ENCODE results near the gene KANTR.

DNA sequence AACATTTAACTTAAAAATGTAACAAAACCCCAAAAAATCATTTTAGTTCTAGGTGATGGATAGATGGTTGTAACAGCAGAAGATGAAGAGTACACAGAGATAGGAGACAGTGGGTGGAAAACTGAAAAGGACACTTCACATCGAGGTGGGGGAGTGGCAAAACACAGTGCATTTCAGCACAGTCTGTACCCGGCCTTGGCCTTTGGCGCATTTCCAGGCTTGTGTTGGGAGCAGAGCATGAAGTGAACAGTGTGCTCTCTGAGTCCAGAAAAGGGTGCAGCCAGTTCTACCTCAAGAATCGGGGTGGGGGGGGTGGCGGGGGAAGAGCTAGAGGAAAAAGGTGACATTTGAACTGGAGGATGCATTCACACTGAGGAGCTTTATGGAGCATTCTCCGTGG lies 7.5 kb upstream of the KANTR start:
- TF ChIP-seq, protein P1, sequence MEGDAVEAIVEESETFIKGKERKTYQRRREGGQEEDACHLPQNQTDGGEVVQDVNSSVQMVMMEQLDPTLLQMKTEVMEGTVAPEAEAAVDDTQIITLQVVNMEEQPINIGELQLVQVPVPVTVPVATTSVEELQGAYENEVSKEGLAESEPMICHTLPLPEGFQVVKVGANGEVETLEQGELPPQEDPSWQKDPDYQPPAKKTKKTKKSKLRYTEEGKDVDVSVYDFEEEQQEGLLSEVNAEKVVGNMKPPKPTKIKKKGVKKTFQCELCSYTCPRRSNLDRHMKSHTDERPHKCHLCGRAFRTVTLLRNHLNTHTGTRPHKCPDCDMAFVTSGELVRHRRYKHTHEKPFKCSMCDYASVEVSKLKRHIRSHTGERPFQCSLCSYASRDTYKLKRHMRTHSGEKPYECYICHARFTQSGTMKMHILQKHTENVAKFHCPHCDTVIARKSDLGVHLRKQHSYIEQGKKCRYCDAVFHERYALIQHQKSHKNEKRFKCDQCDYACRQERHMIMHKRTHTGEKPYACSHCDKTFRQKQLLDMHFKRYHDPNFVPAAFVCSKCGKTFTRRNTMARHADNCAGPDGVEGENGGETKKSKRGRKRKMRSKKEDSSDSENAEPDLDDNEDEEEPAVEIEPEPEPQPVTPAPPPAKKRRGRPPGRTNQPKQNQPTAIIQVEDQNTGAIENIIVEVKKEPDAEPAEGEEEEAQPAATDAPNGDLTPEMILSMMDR (IDR thresholded peaks at IDR 0.05), result no peak
- no peak for TF ChIP-seq POLR2AphosphoS5 (IDR thresholded peaks at IDR 0.05; ENCODE audit: insufficient read depth in 1 of 2, low read depth in 1 of 2)
